Liver (tissue), 9 donors: ENCODE data around the gene GNG3. TPM values are rescaled to one million over a fixed set of nuclear protein-coding genes. Genes with fewer than 3 reads are reported as not detected.

Experiments
- DNase-seq: peaks from one replicate; pipeline ENCODE4 v3.0.0-alpha.2; 2017; ENCODE audit warnings: low spot score
- H3K27ac ChIP-seq, 2 donors: one replicate each; pipeline ENCODE4 v1.7.0; 2013; ENCODE audit warnings: inconsistent platforms in 2 of 2, low read length in 2 of 2, control low read depth in 1 of 2, low read depth in 1 of 2, mild to moderate bottlenecking in 1 of 2
- H3K27me3 ChIP-seq, 4 donors: one replicate each; pipeline versions ENCODE4 v1.6.1 to v1.7.0; 2013; ENCODE audit warnings: low read length in 3 of 4, inconsistent platforms in 1 of 4, mild to moderate bottlenecking in 1 of 4, moderate library complexity in 1 of 4; ENCODE audit not compliant: control insufficient read depth in 4 of 4, insufficient read depth in 4 of 4
- H3K36me3 ChIP-seq, 4 donors: one replicate each; pipeline versions ENCODE4 v1.6.1 to v1.7.0; 2013; ENCODE audit warnings: low read length in 3 of 4, mild to moderate bottlenecking in 3 of 4, low read depth in 1 of 4, moderate library complexity in 1 of 4; ENCODE audit not compliant: control insufficient read depth in 4 of 4, insufficient read depth in 3 of 4
- H3K4me1 ChIP-seq, 4 donors: one replicate each; pipeline versions ENCODE4 v1.6.1 to v1.7.0; 2013; ENCODE audit warnings: low read length in 3 of 4, mild to moderate bottlenecking in 3 of 4, moderate library complexity in 1 of 4; ENCODE audit not compliant: control insufficient read depth in 4 of 4, insufficient read depth in 4 of 4
- H3K4me3 ChIP-seq, 3 donors: one replicate each; pipeline versions ENCODE4 v1.6.1 to v1.7.0; 2013; ENCODE audit warnings: low read length in 3 of 3, control low read depth in 1 of 3, low read depth in 1 of 3, mild to moderate bottlenecking in 1 of 3
- H3K9ac ChIP-seq, 2 donors: one replicate each; pipeline ENCODE4 v1.7.0; 2013; ENCODE audit warnings: low read length in 2 of 2, mild to moderate bottlenecking in 2 of 2, moderate library complexity in 2 of 2, control low read depth in 1 of 2, low read depth in 1 of 2
- H3K9me3 ChIP-seq, 4 donors: one replicate each; pipeline versions ENCODE4 v1.6.1 to v1.7.0; 2013; ENCODE audit warnings: low read length in 3 of 4; ENCODE audit not compliant: control insufficient read depth in 4 of 4
- EGR1 ChIP-seq, 2 donors: IDR thresholded peaks; 2 replicates each; pipeline ENCODE4 v1.6.1; 2016 to 2018; ENCODE audit warnings: antibody characterized with exemption in 2 of 2, low read depth in 2 of 2
- FOXA1 ChIP-seq: IDR thresholded peaks from 2 replicates; pipeline ENCODE4 v1.6.1; 2016; ENCODE audit warnings: antibody characterized with exemption
- FOXA2 ChIP-seq: IDR thresholded peaks from 2 replicates; pipeline ENCODE4 v1.6.1; 2016; ENCODE audit warnings: antibody characterized with exemption
- GABPA ChIP-seq, 2 donors: IDR thresholded peaks in 1 of 2; conservative IDR thresholded peaks in 1 of 2; 2 replicates each; pipeline ENCODE4 v1.6.1; 2016; ENCODE audit warnings: antibody characterized with exemption in 2 of 2, mild to moderate bottlenecking in 1 of 2, moderate library complexity in 1 of 2
- HNF4A ChIP-seq, 2 donors: conservative IDR thresholded peaks; 2 replicates each; pipeline ENCODE4 v1.6.1; 2016; ENCODE audit warnings: antibody characterized with exemption in 2 of 2, mild to moderate bottlenecking in 2 of 2
- HNF4G ChIP-seq: IDR thresholded peaks from 2 replicates; pipeline ENCODE4 v1.6.1; 2016; ENCODE audit warnings: antibody characterized with exemption
- JUND ChIP-seq, 2 donors: IDR thresholded peaks; 2 replicates each; pipeline ENCODE4 v1.6.1; 2016; ENCODE audit warnings: antibody characterized with exemption in 2 of 2
- MAX ChIP-seq: IDR thresholded peaks from 2 replicates; pipeline ENCODE4 v1.6.1; 2016; ENCODE audit warnings: antibody characterized with exemption
- NR2F2 ChIP-seq: IDR thresholded peaks from 2 replicates; pipeline ENCODE4 v1.6.1; 2016; ENCODE audit warnings: antibody characterized with exemption
- RAD21 ChIP-seq, 2 donors: IDR thresholded peaks; 2 replicates each; pipeline ENCODE4 v1.6.1; 2016; ENCODE audit warnings: antibody characterized with exemption in 2 of 2, mild to moderate bottlenecking in 2 of 2
- RXRA ChIP-seq, 2 donors: IDR thresholded peaks; 2 replicates each; pipeline ENCODE4 v1.6.1; 2017 to 2018; ENCODE audit warnings: antibody characterized with exemption in 2 of 2, mild to moderate bottlenecking in 1 of 2
- SP1 ChIP-seq: IDR thresholded peaks from 2 replicates; pipeline ENCODE4 v1.6.1; 2018; ENCODE audit warnings: antibody characterized with exemption, mild to moderate bottlenecking
- TAF1 ChIP-seq: conservative IDR thresholded peaks from 2 replicates; pipeline ENCODE4 v1.6.1; 2016; ENCODE audit warnings: antibody characterized with exemption, mild to moderate bottlenecking
- YY1 ChIP-seq: IDR thresholded peaks from 2 replicates; pipeline ENCODE4 v1.6.1; 2016; ENCODE audit warnings: antibody characterized with exemption, mild to moderate bottlenecking
- ZBTB33 ChIP-seq: IDR thresholded peaks from 2 replicates; pipeline ENCODE4 v1.6.1; 2016; ENCODE audit warnings: antibody characterized with exemption
- WGBS: extraction: QIAGEN DNeasy Blood & Tissue Kit; methylation state at CpG from one replicate; pipeline ENCODE4 v1.1.7; 2013; 5-methylcytosine and 5-hydroxymethylcytosine counted together
- polyA plus RNA-seq, 2 donors: library from polyadenylated mRNA; stranded (reverse) in 1 of 2; unstranded in 1 of 2; fragments of 200-250 nt in 1 of 2; fragments of >200 nt in 1 of 2; fragmentation: Nextera tagmentation in 1 of 2; extraction: Ambion mirVana in 1 of 2; gene quantifications; one replicate each; pipeline versions ENCODE4 v1.2.1 to v1.2.3, GENCODE V29; 2013 to 2015
- total RNA-seq, 2 donors: library from RNA; depleted of rRNA; stranded (reverse); fragments of >200 nt; gene quantifications; one replicate each; pipeline ENCODE4 v1.2.3, GENCODE V29; 2014
- TF ChIP-seq, protein P1 (sequence below): fragments of 150-350 bp; IDR thresholded peaks from 2 replicates; pipeline ENCODE4 v1.5.1; 2017; ENCODE audit warnings: improper control_type of control experiment, low read depth, low read length; ENCODE audit not compliant: missing input control
- TF ChIP-seq, protein P2 (sequence below): IDR thresholded peaks from 2 replicates; pipeline ENCODE4 v1.6.1; 2016; ENCODE audit warnings: antibody characterized with exemption
- TF ChIP-seq, protein P3 (sequence below): IDR thresholded peaks from 2 replicates; pipeline ENCODE4 v1.6.1; 2016; ENCODE audit warnings: antibody characterized with exemption, mild to moderate bottlenecking
- donor health status: healthy.
- donor health status: healthy.
- donor health status: healthy.
- donor health status: healthy.
- donor health status: healthy.

Gene GNG3
- total and polyA plus RNA-seq, 4 donors, result 0.19 TPM; not detected in 3

GRCh38 chr11:62667460-62667859 is 40.0 kb upstream of the GNG3 start:
- no peak for TF ChIP-seq FOXA1
- TF ChIP-seq NR2F2, result no peak
- no peak for TF ChIP-seq SP1
- TF ChIP-seq, protein P1, sequence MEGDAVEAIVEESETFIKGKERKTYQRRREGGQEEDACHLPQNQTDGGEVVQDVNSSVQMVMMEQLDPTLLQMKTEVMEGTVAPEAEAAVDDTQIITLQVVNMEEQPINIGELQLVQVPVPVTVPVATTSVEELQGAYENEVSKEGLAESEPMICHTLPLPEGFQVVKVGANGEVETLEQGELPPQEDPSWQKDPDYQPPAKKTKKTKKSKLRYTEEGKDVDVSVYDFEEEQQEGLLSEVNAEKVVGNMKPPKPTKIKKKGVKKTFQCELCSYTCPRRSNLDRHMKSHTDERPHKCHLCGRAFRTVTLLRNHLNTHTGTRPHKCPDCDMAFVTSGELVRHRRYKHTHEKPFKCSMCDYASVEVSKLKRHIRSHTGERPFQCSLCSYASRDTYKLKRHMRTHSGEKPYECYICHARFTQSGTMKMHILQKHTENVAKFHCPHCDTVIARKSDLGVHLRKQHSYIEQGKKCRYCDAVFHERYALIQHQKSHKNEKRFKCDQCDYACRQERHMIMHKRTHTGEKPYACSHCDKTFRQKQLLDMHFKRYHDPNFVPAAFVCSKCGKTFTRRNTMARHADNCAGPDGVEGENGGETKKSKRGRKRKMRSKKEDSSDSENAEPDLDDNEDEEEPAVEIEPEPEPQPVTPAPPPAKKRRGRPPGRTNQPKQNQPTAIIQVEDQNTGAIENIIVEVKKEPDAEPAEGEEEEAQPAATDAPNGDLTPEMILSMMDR, result no peak
- TF ChIP-seq GABPA (IDR thresholded peaks at IDR 0.05 in 1 of 2, conservative IDR thresholded peaks at IDR 0.05 in 1 of 2), result no peak
- no peak for TF ChIP-seq HNF4A (conservative IDR thresholded peaks at IDR 0.05)
- no peak for TF ChIP-seq RAD21 (IDR thresholded peaks at IDR 0.05)
- TF ChIP-seq, protein P2, sequence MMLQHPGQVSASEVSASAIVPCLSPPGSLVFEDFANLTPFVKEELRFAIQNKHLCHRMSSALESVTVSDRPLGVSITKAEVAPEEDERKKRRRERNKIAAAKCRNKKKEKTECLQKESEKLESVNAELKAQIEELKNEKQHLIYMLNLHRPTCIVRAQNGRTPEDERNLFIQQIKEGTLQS, result no peak
- no peak for TF ChIP-seq TAF1
- no peak for TF ChIP-seq MAX
- Histone ChIP-seq H3K4me1 (peaks cover 15 to 49% (median 35%) of the 10 kb centered on the region in 4 donors), H3K9ac (no peak overlapping the region), H3K4me3 (no peak overlapping the region), H3K27ac (no peak overlapping the region), H3K27me3 (no peaks in the 10 kb centered on the region), H3K36me3 (peaks cover 1 to 10% (median 6%) of the 10 kb centered on the region in 4 donors), H3K9me3 (no peaks in the 10 kb centered on the region)
- WGBS, result 92% methylated on average over 2 of the region's 2 CpGs
- no peak for DNase-seq

DNA sequence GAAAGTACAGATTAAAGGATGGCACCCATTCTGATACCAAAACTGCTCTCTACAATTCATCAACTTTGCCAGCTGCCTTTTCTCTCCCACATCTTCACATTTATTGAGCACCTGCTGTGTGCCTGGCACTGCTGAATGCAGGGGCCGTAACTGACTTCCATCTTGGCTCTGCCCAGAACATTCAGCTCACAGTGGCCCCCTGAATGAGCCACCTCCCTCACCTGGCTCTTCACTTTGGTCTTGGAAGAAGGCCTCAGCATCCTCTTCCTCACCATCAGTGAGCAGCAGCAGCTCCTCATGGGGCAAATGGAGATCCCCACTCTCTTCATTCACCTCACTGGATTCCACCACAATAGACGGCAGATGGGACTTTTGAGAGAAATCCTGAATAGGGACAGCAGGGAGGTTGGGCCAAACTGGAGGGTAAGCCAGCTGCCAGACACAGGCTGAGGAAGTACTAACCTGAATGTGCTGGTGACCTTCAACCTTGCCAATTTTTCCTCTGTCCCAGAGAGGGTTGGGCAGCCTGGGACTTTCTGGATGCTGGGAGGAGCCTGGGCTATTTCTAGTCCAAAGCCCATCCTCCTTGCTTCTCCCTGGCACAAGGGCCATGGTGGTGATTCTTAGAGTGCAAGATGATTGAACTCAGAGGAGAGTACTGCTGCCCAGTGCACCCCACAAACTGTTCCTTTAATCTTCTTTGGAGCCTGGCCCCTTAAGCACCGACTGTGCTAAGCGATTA is 37.9 kb upstream of the GNG3 start:
- H3K4me1 ChIP-seq, result peaks cover 22 to 56% (median 44%) of the 10 kb centered on the region in 4 donors

More for the DNA sequence above, 37.9 kb upstream of the GNG3 start:
- Histone ChIP-seq H3K4me3 (no peak overlapping the region), H3K27me3 (no peaks in the 10 kb centered on the region), H3K36me3 (peaks cover 0 to 8% (median 0%) of the 10 kb centered on the region in 4 donors), H3K9ac (peak overlapping the region in 1 of 2 donors; percentile 1), H3K9me3 (no peaks in the 10 kb centered on the region), H3K27ac (peak overlapping the region in 1 of 2 donors; percentile 29)
- no peak for TF ChIP-seq FOXA1
- TF ChIP-seq, protein P2, result no peak
- TF ChIP-seq HNF4G, result no peak
- TF ChIP-seq RXRA (IDR thresholded peaks at IDR 0.05), result peak in 1 of 2 donors; percentile 49
- no peak for TF ChIP-seq JUND (IDR thresholded peaks at IDR 0.05)
- TF ChIP-seq TAF1, result no peak
- TF ChIP-seq RAD21 (IDR thresholded peaks at IDR 0.05), result no peak
- no peak for TF ChIP-seq EGR1 (IDR thresholded peaks at IDR 0.05; ENCODE audit: low read depth in 2 of 2)
- TF ChIP-seq NR2F2, result no peak
- TF ChIP-seq SP1, result peak; percentile 27
- TF ChIP-seq GABPA (IDR thresholded peaks at IDR 0.05 in 1 of 2, conservative IDR thresholded peaks at IDR 0.05 in 1 of 2), result peak in 1 of 2 donors; percentile 61
- TF ChIP-seq YY1, result peak; percentile 34
- TF ChIP-seq, protein P3, sequence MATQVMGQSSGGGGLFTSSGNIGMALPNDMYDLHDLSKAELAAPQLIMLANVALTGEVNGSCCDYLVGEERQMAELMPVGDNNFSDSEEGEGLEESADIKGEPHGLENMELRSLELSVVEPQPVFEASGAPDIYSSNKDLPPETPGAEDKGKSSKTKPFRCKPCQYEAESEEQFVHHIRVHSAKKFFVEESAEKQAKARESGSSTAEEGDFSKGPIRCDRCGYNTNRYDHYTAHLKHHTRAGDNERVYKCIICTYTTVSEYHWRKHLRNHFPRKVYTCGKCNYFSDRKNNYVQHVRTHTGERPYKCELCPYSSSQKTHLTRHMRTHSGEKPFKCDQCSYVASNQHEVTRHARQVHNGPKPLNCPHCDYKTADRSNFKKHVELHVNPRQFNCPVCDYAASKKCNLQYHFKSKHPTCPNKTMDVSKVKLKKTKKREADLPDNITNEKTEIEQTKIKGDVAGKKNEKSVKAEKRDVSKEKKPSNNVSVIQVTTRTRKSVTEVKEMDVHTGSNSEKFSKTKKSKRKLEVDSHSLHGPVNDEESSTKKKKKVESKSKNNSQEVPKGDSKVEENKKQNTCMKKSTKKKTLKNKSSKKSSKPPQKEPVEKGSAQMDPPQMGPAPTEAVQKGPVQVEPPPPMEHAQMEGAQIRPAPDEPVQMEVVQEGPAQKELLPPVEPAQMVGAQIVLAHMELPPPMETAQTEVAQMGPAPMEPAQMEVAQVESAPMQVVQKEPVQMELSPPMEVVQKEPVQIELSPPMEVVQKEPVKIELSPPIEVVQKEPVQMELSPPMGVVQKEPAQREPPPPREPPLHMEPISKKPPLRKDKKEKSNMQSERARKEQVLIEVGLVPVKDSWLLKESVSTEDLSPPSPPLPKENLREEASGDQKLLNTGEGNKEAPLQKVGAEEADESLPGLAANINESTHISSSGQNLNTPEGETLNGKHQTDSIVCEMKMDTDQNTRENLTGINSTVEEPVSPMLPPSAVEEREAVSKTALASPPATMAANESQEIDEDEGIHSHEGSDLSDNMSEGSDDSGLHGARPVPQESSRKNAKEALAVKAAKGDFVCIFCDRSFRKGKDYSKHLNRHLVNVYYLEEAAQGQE, result no peak
- TF ChIP-seq ZBTB33, result no peak
- TF ChIP-seq MAX, result no peak
- no peak for TF ChIP-seq FOXA2
- TF ChIP-seq, protein P1, result no peak
- peak; percentile 36 to 40 for TF ChIP-seq HNF4A (conservative IDR thresholded peaks at IDR 0.05)
- DNase-seq, result no peak
- 69% methylated on average over 4 of the region's 4 CpGs for WGBS
